Brain microvascular endothelial cell (primary cell): ENCODE data around the gene PPARG.

ENCODE experiments used
- DNase-seq: peaks from one replicate; pipeline ENCODE4 v3.0.0-alpha.2; 2020
- H3K27ac ChIP-seq: fragments of 250-450 bp; sonication (Bioruptor Pico); 2 replicates; pipeline ENCODE4 v1.5.1; 2020; ENCODE audit warnings: mild to moderate bottlenecking, moderate library complexity
- H3K27me3 ChIP-seq: fragments of 250-450 bp; sonication (Bioruptor Pico); replicated peaks from 2 replicates; pipeline ENCODE4 v1.5.1; 2020; ENCODE audit warnings: mild to moderate bottlenecking
- H3K36me3 ChIP-seq: fragments of 250-450 bp; sonication (Bioruptor Pico); replicated peaks from 2 replicates; pipeline ENCODE4 v1.5.1; 2020; ENCODE audit warnings: mild to moderate bottlenecking
- H3K4me3 ChIP-seq: 2 replicates; pipeline ENCODE4 v1.5.1; 2011; ENCODE audit warnings: low read depth, mild to moderate bottlenecking, control low read depth, low read length, moderate library complexity
- CTCF ChIP-seq: IDR thresholded peaks from 2 replicates; pipeline ENCODE4 v1.5.1; 2011; ENCODE audit warnings: low read depth, mild to moderate bottlenecking, moderate library complexity, low read length, control low read depth, inconsistent platforms; ENCODE audit errors: missing control alignments
- in situ Hi-C: cut with HindIII; loops from 2 replicates; pipeline ENCODE4 v1.10.0; 2017; ENCODE audit warnings: low sequenced_read_pairs, low pct_ligation_motif_present

The PPARG gene

GRCh38 chr3:12288182-12289129 is at the start of gene PPARG:
TSS of gene PPARG (plus strand) at chr3:12289070. CDS start at chr3:12379712, 90,642 bp downstream.
- no peak for DNase-seq
- Histone ChIP-seq H3K4me3 (peak within 1 kb of the TSS; percentile 78), H3K36me3 (no peaks in the 10 kb centered on the region), H3K27me3 (no peaks in the 10 kb centered on the region), H3K27ac (no peak within 1 kb of the TSS)
- in situ Hi-C loops: no loop called here
- no peak for TF ChIP-seq CTCF

DNA sequence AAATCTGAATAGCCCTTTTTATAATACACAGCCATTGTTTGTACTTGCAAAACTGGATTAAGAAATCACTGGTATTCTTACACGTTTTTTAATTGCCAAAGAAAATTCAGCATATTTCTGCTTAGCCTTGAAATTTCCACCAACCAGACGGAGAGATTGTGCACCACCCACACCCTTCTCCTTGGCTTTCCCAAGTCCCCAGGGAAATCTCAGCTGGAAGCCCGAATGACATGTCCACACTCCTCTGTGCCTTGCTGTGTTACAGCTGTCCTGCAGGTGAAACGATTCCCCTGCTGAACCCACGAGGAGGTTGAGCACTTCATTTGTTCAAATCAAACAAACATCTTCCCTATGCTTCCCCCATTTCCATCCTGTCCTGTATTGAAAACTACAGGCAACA is 49.6 kb upstream of the PPARG start:
- in situ Hi-C loops: no loop called here
- no peaks in the 10 kb centered on the region for H3K36me3 ChIP-seq
- TF ChIP-seq CTCF: no peak
- no peak overlapping the region for H3K4me3 ChIP-seq
- H3K27me3 ChIP-seq: no peaks in the 10 kb centered on the region
- no peak overlapping the region for H3K27ac ChIP-seq
- DNase-seq: no peak

DNA sequence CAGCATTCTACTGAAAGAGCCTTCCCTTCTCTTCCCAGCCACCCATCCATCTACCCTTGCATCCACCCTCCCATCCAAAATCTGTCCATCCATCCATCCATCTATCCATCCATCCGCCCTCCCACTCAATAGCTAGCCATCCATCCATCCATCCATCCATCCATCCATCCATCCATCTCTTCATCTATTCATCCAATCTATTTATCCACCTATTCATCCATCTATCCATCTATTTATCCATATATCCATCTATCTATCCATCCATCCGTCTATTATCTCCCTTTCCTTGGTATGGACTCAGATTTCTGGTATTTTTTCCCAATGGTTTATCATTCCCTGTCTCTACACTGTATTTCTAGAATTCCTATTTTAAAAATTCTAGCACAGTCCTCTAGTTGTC is 46.1 kb upstream of the PPARG start:
- DNase-seq: no peak
- Histone ChIP-seq H3K4me3 (no peak overlapping the region), H3K36me3 (no peaks in the 10 kb centered on the region), H3K27ac (no peak overlapping the region), H3K27me3 (no peaks in the 10 kb centered on the region)
- in situ Hi-C loops: no loop called here
- no peak for TF ChIP-seq CTCF

- no peak for DNase-seq
- Histone ChIP-seq H3K27me3 (no peaks in the 10 kb centered on the region), H3K27ac (no peak overlapping the region), H3K4me3 (no peak overlapping the region), H3K36me3 (no peaks in the 10 kb centered on the region)
- TF ChIP-seq CTCF: no peak
- in situ Hi-C loops: no loop called here
Observed at GRCh38 chr3:12246497-12247163, 42.2 kb upstream of the PPARG start.

- Histone ChIP-seq H3K4me3 (no peak overlapping the region), H3K27me3 (no peaks in the 10 kb centered on the region), H3K27ac (no peak overlapping the region), H3K36me3 (no peaks in the 10 kb centered on the region)
- no peak for DNase-seq
- no peak for TF ChIP-seq CTCF
- in situ Hi-C loops: no loop called here
Observed at GRCh38 chr3:12247411-12247810, 41.5 kb upstream of the PPARG start.
